Naive B cell (primary cell): ENCODE results near the gene DOCK3. TPM values are rescaled to one million over a fixed set of nuclear protein-coding genes. Genes with fewer than 3 reads are reported as not detected.
"Not testable (repeated sequence)": the region's sequence is repeated elsewhere in the genome, so short reads cannot be mapped to it uniquely, and the experiment has no call there.

ENCODE experiments used
- ATAC-seq, 2 donors: fragments of 150-1000 bp; cut with Tn5 transposase; 2 replicates each; pipeline ENCODE4 v1.10.0; 2021; ENCODE audit warnings: low read depth in 2 of 2, mild to moderate bottlenecking in 2 of 2, moderate library complexity in 2 of 2
- DNase-seq: peaks from one replicate; pipeline ENCODE4 v3.0.0; 2022
- H3K27ac Mint-ChIP-seq, 6 donors: one replicate each; pipeline ENCODE4 v1.8.0; 2020 to 2022; ENCODE audit warnings: mild to moderate bottlenecking in 6 of 6, mixed read lengths in 6 of 6, moderate library complexity in 5 of 6, inconsistent platforms in 2 of 6
- H3K27me3 Mint-ChIP-seq, 3 donors: one replicate each; pipeline ENCODE4 v1.8.0; 2021 to 2022; ENCODE audit warnings: mixed read lengths in 3 of 3, mild to moderate bottlenecking in 1 of 3
- H3K36me3 Mint-ChIP-seq, 2 donors: one replicate each; pipeline ENCODE4 v1.8.0; 2020 to 2022; ENCODE audit warnings: mixed read lengths in 2 of 2, inconsistent platforms in 1 of 2, mild to moderate bottlenecking in 1 of 2
- H3K4me1 Mint-ChIP-seq, 3 donors: one replicate each; pipeline ENCODE4 v1.8.0; 2020 to 2022; ENCODE audit warnings: mixed read lengths in 3 of 3, inconsistent platforms in 1 of 3, mild to moderate bottlenecking in 1 of 3, moderate library complexity in 1 of 3
- H3K4me3 Mint-ChIP-seq, 8 donors: one replicate each; pipeline ENCODE4 v1.8.0; 2020 to 2022; ENCODE audit warnings: mild to moderate bottlenecking in 8 of 8, mixed read lengths in 8 of 8, moderate library complexity in 8 of 8, inconsistent platforms in 2 of 8
- H3K9me3 Mint-ChIP-seq, 7 donors: one replicate each; pipeline ENCODE4 v1.8.0; 2020 to 2022; ENCODE audit warnings: mixed read lengths in 7 of 7, mild to moderate bottlenecking in 5 of 7, inconsistent platforms in 2 of 7, moderate library complexity in 1 of 7
- polyA plus RNA-seq, 6 donors: library from polyadenylated mRNA; unstranded; fragments of 300-500 nt; fragmentation: Illumina TruSeq; gene quantifications; one replicate each; pipeline ENCODE4 v1.2.3, GENCODE V29; 2021; ENCODE audit warnings: low read depth in 6 of 6

The DOCK3 gene
- polyA plus RNA-seq, 6 donors from 2014 or later, result 0.03 to 0.04 (median 0.04) TPM; not detected in 3

DNA sequence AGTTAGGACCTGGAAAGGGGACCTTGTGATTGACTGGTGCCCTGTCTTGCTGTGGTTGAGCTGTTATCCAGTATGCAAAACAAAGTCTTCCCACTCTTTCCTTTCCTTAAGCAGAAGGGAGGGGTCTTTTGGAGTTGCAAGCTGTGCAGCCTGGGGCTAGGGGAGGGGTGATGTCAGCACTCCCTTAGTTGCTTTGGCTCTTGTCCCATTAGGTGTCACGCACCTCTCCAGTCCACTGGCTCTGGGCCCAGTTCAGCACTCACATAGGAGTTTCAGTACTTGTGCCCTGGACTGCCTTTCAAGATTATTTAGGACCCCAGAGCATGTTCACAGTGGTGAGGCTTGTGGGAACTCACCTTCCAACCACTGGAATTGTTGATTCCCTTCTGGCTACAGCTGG, 238.5 kb downstream of the DOCK3 start:
- DNase-seq, result no peak
- H3K4me3 Mint-ChIP-seq, result no peak overlapping the region
- peaks cover 14 to 38% (median 32%) of the 10 kb centered on the region in 3 donors for H3K27me3 Mint-ChIP-seq

DNA sequence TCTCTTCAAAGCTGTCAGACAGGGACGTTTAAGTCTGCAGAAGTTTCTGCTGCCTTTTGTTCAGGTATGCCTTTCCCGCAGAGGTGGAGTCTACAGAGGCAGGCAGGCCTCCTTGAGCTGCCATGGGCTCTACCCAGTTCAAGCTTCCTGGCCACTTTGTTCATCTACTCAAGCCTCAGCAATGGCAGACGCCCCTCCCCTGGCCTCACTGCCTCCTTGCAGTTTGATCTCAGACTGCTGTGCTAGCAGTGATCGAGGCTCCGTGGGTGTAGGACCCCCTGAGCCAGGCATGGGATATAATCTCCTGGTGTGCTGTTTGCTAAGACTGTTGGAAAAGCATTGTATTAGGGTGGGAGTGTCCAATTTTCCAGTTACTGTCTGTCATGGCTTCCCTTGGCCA, 247.3 kb downstream of the DOCK3 start:
- ATAC-seq, H3K27ac Mint-ChIP-seq, DNase-seq, H3K4me1 Mint-ChIP-seq, H3K4me3 Mint-ChIP-seq, H3K36me3 Mint-ChIP-seq: not testable (repeated sequence)
- peaks cover 0 to 22% (median 10%) of the 10 kb centered on the region in 7 donors for H3K9me3 Mint-ChIP-seq
- peaks cover 6 to 29% (median 17%) of the 10 kb centered on the region in 3 donors for H3K27me3 Mint-ChIP-seq

More for the DNA sequence above, 238.5 kb downstream of the DOCK3 start:
- Mint-ChIP-seq H3K4me1 (no peaks in the 10 kb centered on the region), H3K27ac (no peak overlapping the region), H3K9me3 (peaks cover 0 to 15% (median 5%) of the 10 kb centered on the region in 7 donors), H3K36me3 (peaks cover 1 to 11% of the 10 kb centered on the region in 2 donors)
- no peak for ATAC-seq

DNA sequence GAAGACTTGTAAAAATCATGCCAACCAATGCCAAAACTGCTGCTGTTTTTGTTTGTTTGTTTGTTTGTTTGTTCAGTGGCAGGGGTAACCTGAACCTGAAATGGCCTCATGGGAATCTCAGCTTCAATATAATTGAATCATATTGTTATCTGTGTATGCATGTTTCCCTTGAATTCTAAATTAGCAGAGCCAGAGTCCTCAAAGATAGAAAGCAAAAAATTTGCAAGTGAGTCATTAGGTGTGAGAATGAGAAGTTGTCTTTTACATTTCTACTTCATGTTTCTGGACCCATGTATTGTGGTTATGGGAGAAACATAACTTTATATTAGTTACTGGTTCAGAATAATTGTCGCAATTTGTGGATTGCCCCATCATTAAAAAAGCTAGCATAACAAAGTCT, 249.2 kb downstream of the DOCK3 start:
- Mint-ChIP-seq H3K27me3 (peaks cover 6 to 36% (median 25%) of the 10 kb centered on the region in 3 donors), H3K4me3 (no peak overlapping the region), H3K36me3 (no peaks in the 10 kb centered on the region), H3K27ac (no peak overlapping the region), H3K9me3 (peaks cover 0 to 15% (median 10%) of the 10 kb centered on the region in 7 donors), H3K4me1 (no peaks in the 10 kb centered on the region)
- no peak for DNase-seq
- no peak for ATAC-seq

GRCh38 chr3:50924638-50925037, 249.9 kb downstream of the DOCK3 start:
- ATAC-seq, result no peak
- peaks cover 12 to 38% (median 32%) of the 10 kb centered on the region in 3 donors for H3K27me3 Mint-ChIP-seq
- peaks cover 0 to 14% (median 5%) of the 10 kb centered on the region in 7 donors for H3K9me3 Mint-ChIP-seq
- no peaks in the 10 kb centered on the region for H3K36me3 Mint-ChIP-seq
- no peak for DNase-seq
- H3K4me1 Mint-ChIP-seq, result no peaks in the 10 kb centered on the region
- H3K4me3 Mint-ChIP-seq, result no peak overlapping the region
- no peak overlapping the region for H3K27ac Mint-ChIP-seq

GRCh38 chr3:50926868-50927267, 252.1 kb downstream of the DOCK3 start:
- H3K27me3 Mint-ChIP-seq, result peaks cover 24 to 43% (median 36%) of the 10 kb centered on the region in 3 donors
- H3K4me1 Mint-ChIP-seq, result no peaks in the 10 kb centered on the region
- no peak overlapping the region for H3K4me3 Mint-ChIP-seq
- H3K36me3 Mint-ChIP-seq, result no peaks in the 10 kb centered on the region
- H3K27ac Mint-ChIP-seq, result no peak overlapping the region
- H3K9me3 Mint-ChIP-seq, result peaks cover 0 to 10% (median 5%) of the 10 kb centered on the region in 7 donors
- no peak for DNase-seq
- ATAC-seq, result no peak

DNA sequence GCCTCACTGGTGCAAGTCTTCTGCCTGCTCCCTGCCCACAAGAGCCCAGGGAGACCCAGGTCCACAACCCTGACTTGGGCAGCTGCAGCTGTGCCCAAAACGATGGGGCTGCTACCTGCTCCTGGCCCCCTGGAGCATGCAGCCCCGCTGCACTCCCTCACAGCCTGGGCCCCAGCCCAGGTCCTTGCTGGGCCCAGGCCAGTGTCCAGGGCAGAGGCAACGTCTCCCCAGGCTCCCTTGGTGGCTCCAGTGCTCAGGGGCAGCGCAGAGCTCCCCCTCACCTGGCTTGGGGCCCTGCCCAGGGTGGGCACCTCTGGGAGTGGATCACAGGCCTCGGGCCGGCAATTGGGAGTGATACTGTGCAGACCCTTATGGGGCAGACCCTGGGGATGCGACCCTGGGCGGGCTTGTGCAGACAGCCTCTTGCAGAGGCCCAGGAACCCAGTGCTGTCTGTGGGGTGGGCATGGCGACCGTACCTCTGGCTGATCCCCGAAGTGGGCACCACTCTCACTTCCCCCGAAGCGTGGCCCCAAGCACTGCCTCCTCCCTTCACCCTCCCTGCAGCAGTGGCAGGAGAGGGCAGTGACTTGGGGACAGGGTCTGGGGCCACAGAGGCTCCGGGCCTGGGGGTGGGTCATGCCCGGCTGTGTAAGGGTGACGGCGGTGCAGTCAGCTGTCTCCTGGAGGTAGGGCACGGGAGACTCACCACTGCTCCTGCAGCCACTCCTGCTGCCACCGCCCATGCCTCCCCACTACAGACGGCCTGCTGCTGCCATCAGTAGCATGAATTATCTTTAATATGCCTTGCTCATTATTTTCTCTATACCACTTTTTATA, 255.9 kb downstream of the DOCK3 start:
- Mint-ChIP-seq H3K36me3 (peaks cover 4 to 5% of the 10 kb centered on the region in 2 donors), H3K27me3 (peaks cover 28 to 45% (median 31%) of the 10 kb centered on the region in 3 donors), H3K9me3 (peaks cover 3 to 19% (median 9%) of the 10 kb centered on the region in 7 donors), H3K27ac (no peak overlapping the region), H3K4me1 (no peaks in the 10 kb centered on the region), H3K4me3 (no peak overlapping the region)
- DNase-seq, result no peak
- ATAC-seq, result no peak

GRCh38 chr3:50932918-50933317, 258.2 kb downstream of the DOCK3 start:
- not testable (repeated sequence) for H3K4me1 Mint-ChIP-seq, H3K36me3 Mint-ChIP-seq, H3K4me3 Mint-ChIP-seq, DNase-seq, H3K27ac Mint-ChIP-seq, ATAC-seq
- peaks cover 7 to 32% (median 13%) of the 10 kb centered on the region in 7 donors for H3K9me3 Mint-ChIP-seq
- H3K27me3 Mint-ChIP-seq, result peaks cover 29 to 58% (median 30%) of the 10 kb centered on the region in 3 donors

- Mint-ChIP-seq H3K9me3 (peaks cover 7 to 32% (median 9%) of the 10 kb centered on the region in 7 donors), H3K36me3 (peaks cover 5 to 8% of the 10 kb centered on the region in 2 donors), H3K4me1 (no peaks in the 10 kb centered on the region), H3K27ac (no peak overlapping the region), H3K4me3 (no peak overlapping the region), H3K27me3 (peaks cover 16 to 46% (median 16%) of the 10 kb centered on the region in 3 donors)
- ATAC-seq (no peak), DNase-seq (no peak)
These were observed 261.7 kb downstream of the DOCK3 start for GRCh38 chr3:50936389-50936788.

- H3K36me3 Mint-ChIP-seq, result no peaks in the 10 kb centered on the region
- H3K9me3 Mint-ChIP-seq, result no peaks in the 10 kb centered on the region
- ATAC-seq (no peak), DNase-seq (no peak)
- no peak overlapping the region for H3K4me3 Mint-ChIP-seq
- H3K4me1 Mint-ChIP-seq, result peaks cover 8 to 12% (median 12%) of the 10 kb centered on the region in 3 donors
- no peaks in the 10 kb centered on the region for H3K27me3 Mint-ChIP-seq
- no peak overlapping the region for H3K27ac Mint-ChIP-seq
These were observed 272.7 kb downstream of the DOCK3 start for GRCh38 chr3:50947419-50947818.

DNA sequence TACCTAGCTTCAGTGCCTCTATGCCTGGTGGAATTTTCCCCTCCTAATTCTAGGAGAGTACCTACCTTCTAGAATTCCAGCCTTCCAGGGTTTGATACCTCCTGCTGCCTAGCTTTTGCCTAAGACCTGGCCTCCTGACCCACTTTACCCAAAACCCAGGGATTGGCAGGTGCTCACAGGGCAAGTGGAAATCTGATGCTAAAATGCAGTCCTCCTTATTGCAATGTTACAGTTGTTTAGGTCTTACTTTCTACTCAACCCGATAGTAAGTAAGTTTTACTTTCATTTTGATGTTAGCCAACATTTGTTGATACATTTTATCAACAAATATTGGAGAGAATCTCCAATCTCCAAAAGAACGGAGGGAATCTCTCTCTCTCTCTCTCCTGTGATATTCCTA, 275.9 kb downstream of the DOCK3 start:
- no peaks in the 10 kb centered on the region for H3K36me3 Mint-ChIP-seq
- no peak for ATAC-seq
- DNase-seq, result no peak
- H3K27ac Mint-ChIP-seq, result peak overlapping the region in 2 of 6 donors; percentile 4 to 89
- H3K27me3 Mint-ChIP-seq, result no peaks in the 10 kb centered on the region
- peaks cover 0 to 2% (median 0%) of the 10 kb centered on the region in 7 donors for H3K9me3 Mint-ChIP-seq
- H3K4me3 Mint-ChIP-seq, result peak overlapping the region in 4 of 8 donors; percentile 13 to 61 (median 32)
- H3K4me1 Mint-ChIP-seq, result peaks cover 8 to 12% (median 12%) of the 10 kb centered on the region in 3 donors

DNA sequence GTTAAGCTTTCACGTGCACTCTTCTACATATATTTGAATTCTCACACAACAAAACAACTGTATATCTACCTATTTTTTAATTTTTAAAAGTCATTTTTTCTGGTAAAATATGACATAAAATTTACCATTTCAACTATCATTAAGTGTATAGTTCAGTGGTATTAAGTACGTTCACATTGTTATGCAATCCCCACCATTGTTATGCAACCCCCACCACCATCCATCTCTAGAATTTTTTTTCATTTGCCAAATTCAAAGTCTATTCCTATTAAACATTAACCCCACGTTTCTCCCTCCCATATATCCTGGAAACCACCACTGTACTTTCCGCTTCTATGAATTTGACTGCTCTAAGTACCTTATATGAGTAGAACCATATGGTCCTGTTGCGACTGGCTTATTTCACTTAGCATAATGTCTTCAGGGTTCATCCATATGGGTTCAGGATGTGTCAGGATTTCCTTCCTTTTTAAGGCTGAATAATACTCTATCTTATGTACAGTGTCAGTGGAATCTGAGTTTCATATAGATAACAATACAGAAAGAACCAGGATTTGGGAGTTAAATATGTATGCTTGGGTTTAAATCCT, 279.2 kb downstream of the DOCK3 start:
- Mint-ChIP-seq H3K4me1 (peaks cover 8 to 12% (median 12%) of the 10 kb centered on the region in 3 donors), H3K27me3 (peaks cover 2 to 8% (median 6%) of the 10 kb centered on the region in 3 donors), H3K27ac (no peak overlapping the region), H3K4me3 (no peak overlapping the region), H3K36me3 (no peaks in the 10 kb centered on the region), H3K9me3 (peaks cover 0 to 2% (median 0%) of the 10 kb centered on the region in 7 donors)
- ATAC-seq, result no peak
- no peak for DNase-seq

GRCh38 chr3:50961386-50961785, 286.7 kb downstream of the DOCK3 start:
- no peak for DNase-seq
- no peaks in the 10 kb centered on the region for H3K36me3 Mint-ChIP-seq
- no peak overlapping the region for H3K27ac Mint-ChIP-seq
- no peak overlapping the region for H3K4me3 Mint-ChIP-seq
- ATAC-seq, result no peak
- peaks cover 0 to 1% (median 0%) of the 10 kb centered on the region in 7 donors for H3K9me3 Mint-ChIP-seq
- H3K27me3 Mint-ChIP-seq, result peaks cover 11 to 28% (median 18%) of the 10 kb centered on the region in 3 donors
- H3K4me1 Mint-ChIP-seq, result no peaks in the 10 kb centered on the region

- DNase-seq, result peak; percentile 51
- Mint-ChIP-seq H3K4me3 (no peak overlapping the region), H3K27ac (no peak overlapping the region), H3K36me3 (no peaks in the 10 kb centered on the region), H3K4me1 (no peaks in the 10 kb centered on the region), H3K9me3 (peaks cover 0 to 6% (median 2%) of the 10 kb centered on the region in 7 donors), H3K27me3 (peaks cover 0 to 4% (median 0%) of the 10 kb centered on the region in 3 donors)
- peak; percentile 25 to 60 for ATAC-seq
These were observed 296.8 kb downstream of the DOCK3 start for GRCh38 chr3:50971487-50971924.
